MM.1S (cell line): ENCODE measurements around the gene RUNX1.

Experiments used
- DNase-seq: peaks from one replicate; pipeline ENCODE4 v3.0.0-alpha.2; 2015
- H2AFZ ChIP-seq: fragments of 300-600 bp; sonication (generic); 2 replicates; pipeline ENCODE4 v1.6.0; 2016; ENCODE audit warnings: antibody characterized with exemption, low read length
- H3F3A ChIP-seq: fragments of 300-600 bp; sonication (generic); 2 replicates; pipeline ENCODE4 v1.6.1; 2016; ENCODE audit warnings: mild to moderate bottlenecking, antibody characterized with exemption, low read length, moderate library complexity, mixed read lengths; ENCODE audit not compliant: insufficient read depth
- H3K27ac ChIP-seq: fragments of 300-600 bp; sonication (generic); 2 replicates; pipeline ENCODE4 v1.5.1; 2016; ENCODE audit warnings: mild to moderate bottlenecking, low read length
- H3K27me3 ChIP-seq: fragments of 300-600 bp; sonication (generic); replicated peaks from 2 replicates; pipeline ENCODE4 v1.6.0; 2016; ENCODE audit warnings: low read length; ENCODE audit not compliant: insufficient read depth
- H3K36me3 ChIP-seq: fragments of 300-600 bp; sonication (generic); replicated peaks from 2 replicates; pipeline ENCODE4 v1.6.1; 2016; ENCODE audit warnings: mild to moderate bottlenecking, low read length, mixed read lengths; ENCODE audit not compliant: insufficient read depth
- H3K4me1 ChIP-seq: fragments of 300-600 bp; sonication (generic); 2 replicates; pipeline ENCODE4 v1.6.1; 2016; ENCODE audit warnings: low read length, mixed read lengths
- H3K4me2 ChIP-seq: fragments of 300-600 bp; sonication (generic); 2 replicates; pipeline ENCODE4 v1.6.0; 2016; ENCODE audit warnings: low read depth, low read length
- H3K4me3 ChIP-seq: fragments of 300-600 bp; sonication (generic); 2 replicates; pipeline ENCODE4 v1.5.1; 2016; ENCODE audit warnings: low read length, mixed read lengths
- H3K79me2 ChIP-seq: fragments of 300-600 bp; sonication (generic); 2 replicates; pipeline ENCODE4 v1.6.1; 2016; ENCODE audit warnings: mixed run types, low read length, mixed read lengths
- H3K9ac ChIP-seq: fragments of 300-600 bp; sonication (generic); 2 replicates; pipeline ENCODE4 v1.6.1; 2016; ENCODE audit warnings: low read length, mixed read lengths
- H3K9me2 ChIP-seq: fragments of 300-600 bp; sonication (generic); replicated peaks from 2 replicates; pipeline ENCODE4 v1.6.1; 2016; ENCODE audit warnings: mild to moderate bottlenecking, low read length, mixed read lengths; ENCODE audit not compliant: insufficient read depth
- H3K9me3 ChIP-seq: fragments of 300-600 bp; sonication (generic); replicated peaks from 2 replicates; pipeline ENCODE4 v1.6.1; 2016; ENCODE audit warnings: mild to moderate bottlenecking, low read length, mixed read lengths; ENCODE audit not compliant: insufficient read depth
- H4K20me1 ChIP-seq: fragments of 300-600 bp; sonication (generic); 2 replicates; pipeline ENCODE4 v1.6.1; 2016; ENCODE audit warnings: mild to moderate bottlenecking, low read length, moderate library complexity, mixed read lengths; ENCODE audit not compliant: insufficient read depth
- EZH2 ChIP-seq: fragments of 300-600 bp; sonication (generic); optimal IDR thresholded peaks from 2 replicates; pipeline ENCODE3; 2017; ENCODE audit warnings: low read depth, mild to moderate bottlenecking, antibody characterized with exemption, low read length, mixed read lengths
- EZH2phosphoT487 ChIP-seq: fragments of 300-600 bp; sonication (generic); IDR thresholded peaks from 2 replicates; pipeline ENCODE4 v1.6.1; 2018; ENCODE audit warnings: antibody characterized with exemption, low read length
- TF ChIP-seq, protein P1 (sequence below): fragments of 300-600 bp; sonication (generic); IDR thresholded peaks from 2 replicates; pipeline ENCODE4 v1.5.1; 2016; ENCODE audit warnings: antibody characterized with exemption, low read length, mixed read lengths

The RUNX1 gene

DNA sequence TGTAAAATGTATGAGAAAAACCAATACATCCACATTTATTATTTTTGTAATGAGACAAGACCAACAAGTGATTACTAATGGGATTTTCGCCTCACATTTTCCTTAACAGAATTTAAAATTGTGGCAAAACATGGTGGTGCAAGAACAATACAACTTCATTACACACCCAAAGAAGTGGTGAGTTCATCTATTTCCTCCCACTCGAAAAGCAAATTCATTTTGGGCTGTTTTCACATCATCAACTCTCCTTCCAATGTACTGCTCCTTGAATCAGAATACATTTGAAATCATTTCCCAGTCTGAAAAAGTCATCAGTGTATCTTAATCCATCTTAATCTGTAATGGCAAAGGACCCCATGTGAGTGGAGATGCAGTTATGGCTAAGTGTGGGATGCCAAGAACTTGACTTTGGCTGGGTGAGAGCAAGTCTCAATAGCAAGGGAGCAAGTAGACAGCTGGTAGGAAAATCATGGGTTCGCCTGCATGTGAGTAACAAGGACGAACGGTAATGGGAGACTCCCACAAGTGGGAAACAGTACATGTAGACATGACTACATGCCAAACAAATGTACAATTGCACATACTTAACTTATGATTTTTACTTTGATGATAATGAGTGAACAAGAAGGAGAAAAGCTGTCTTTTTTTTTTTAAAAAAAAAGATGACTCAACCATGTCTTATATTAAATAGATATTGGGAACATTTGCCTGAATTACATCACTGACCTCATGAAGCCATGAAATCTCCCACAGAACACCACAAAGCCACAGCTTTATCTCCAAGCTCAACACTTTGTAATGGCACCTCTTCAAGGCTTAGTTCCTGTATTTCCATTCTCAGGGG is 46.0 kb downstream of the RUNX1 start:
- Histone ChIP-seq H3K4me1 (no peaks in the 10 kb centered on the region), H3K27ac (no peak overlapping the region), H3K4me2 (no peak overlapping the region), H3K9ac (no peak overlapping the region), H3K9me2 (no peaks in the 10 kb centered on the region), H2AFZ (no peak overlapping the region), H4K20me1 (no peaks in the 10 kb centered on the region), H3K27me3 (no peaks in the 10 kb centered on the region), H3K9me3 (no peaks in the 10 kb centered on the region), H3K79me2 (no peaks in the 10 kb centered on the region), H3K4me3 (no peak overlapping the region), H3K36me3 (no peaks in the 10 kb centered on the region), H3F3A (no peaks in the 10 kb centered on the region)
- no peak for DNase-seq
- no peak for TF ChIP-seq EZH2
- TF ChIP-seq EZH2phosphoT487 = no peak
- TF ChIP-seq, protein P1, sequence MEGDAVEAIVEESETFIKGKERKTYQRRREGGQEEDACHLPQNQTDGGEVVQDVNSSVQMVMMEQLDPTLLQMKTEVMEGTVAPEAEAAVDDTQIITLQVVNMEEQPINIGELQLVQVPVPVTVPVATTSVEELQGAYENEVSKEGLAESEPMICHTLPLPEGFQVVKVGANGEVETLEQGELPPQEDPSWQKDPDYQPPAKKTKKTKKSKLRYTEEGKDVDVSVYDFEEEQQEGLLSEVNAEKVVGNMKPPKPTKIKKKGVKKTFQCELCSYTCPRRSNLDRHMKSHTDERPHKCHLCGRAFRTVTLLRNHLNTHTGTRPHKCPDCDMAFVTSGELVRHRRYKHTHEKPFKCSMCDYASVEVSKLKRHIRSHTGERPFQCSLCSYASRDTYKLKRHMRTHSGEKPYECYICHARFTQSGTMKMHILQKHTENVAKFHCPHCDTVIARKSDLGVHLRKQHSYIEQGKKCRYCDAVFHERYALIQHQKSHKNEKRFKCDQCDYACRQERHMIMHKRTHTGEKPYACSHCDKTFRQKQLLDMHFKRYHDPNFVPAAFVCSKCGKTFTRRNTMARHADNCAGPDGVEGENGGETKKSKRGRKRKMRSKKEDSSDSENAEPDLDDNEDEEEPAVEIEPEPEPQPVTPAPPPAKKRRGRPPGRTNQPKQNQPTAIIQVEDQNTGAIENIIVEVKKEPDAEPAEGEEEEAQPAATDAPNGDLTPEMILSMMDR = no peak

DNA sequence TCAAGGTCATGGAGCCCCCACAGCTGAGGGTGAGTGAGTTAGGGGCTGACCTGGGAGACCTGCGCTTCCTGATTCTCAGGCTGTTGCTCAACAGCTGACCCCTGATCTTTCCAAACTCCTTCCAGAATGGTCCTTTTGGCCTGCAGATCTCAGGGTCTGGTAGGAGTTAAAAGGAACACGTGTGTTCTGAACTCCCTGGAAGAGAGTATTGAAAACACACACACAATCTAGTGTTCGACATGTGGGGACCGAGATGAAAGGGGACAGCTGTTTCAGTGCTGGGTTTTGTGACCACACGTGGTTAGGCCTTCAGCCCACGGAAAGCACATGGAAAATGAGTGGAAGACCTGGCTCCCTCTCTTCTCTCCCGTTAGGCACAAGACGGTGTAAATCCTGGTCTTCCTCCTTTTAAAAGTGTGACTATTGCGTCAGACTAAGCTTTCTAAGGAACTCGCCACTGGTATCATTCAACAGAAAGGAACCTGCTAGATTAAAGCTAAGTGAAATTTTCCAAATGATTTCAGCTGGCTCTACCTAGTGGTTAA is 49.6 kb downstream of the RUNX1 start:
- H3K9me2 ChIP-seq = no peaks in the 10 kb centered on the region
- H3K9ac ChIP-seq = no peak overlapping the region
- no peaks in the 10 kb centered on the region for H3K9me3 ChIP-seq
- H3K4me1 ChIP-seq = no peaks in the 10 kb centered on the region
- H3K4me2 ChIP-seq = no peak overlapping the region
- no peaks in the 10 kb centered on the region for H3K36me3 ChIP-seq
- H3K79me2 ChIP-seq = no peaks in the 10 kb centered on the region
- H4K20me1 ChIP-seq = no peaks in the 10 kb centered on the region
- H2AFZ ChIP-seq = no peak overlapping the region
- no peak for DNase-seq
- no peak overlapping the region for H3K27ac ChIP-seq
- TF ChIP-seq EZH2 (no peak), EZH2phosphoT487 (no peak)
- TF ChIP-seq, protein P1 = no peak
- no peak overlapping the region for H3K4me3 ChIP-seq
- no peaks in the 10 kb centered on the region for H3F3A ChIP-seq
- no peaks in the 10 kb centered on the region for H3K27me3 ChIP-seq

DNA sequence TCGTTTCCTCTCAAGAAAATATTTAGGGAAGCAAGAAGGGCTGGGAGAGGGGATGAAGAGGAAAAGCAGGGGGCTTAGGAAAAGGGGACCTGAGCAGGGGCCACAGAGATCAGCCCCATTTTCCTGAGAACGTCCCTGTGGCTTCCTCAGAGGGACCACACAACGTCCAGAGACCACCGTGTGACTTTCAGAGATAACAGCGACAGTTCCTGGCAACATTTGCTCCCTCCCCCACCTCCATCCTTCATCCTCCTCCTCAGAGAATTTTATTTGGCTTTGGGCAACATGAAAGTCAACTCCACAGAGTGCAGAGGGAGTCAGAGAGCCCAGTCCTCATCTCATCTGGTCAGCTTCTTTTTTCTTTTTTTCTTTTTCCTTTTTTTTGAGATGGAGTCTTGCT is 50.9 kb downstream of the RUNX1 start:
- TF ChIP-seq, protein P1 = no peak
- TF ChIP-seq EZH2phosphoT487 (no peak), EZH2 (no peak)
- H3K27me3 ChIP-seq = no peaks in the 10 kb centered on the region
- no peak overlapping the region for H3K27ac ChIP-seq
- no peaks in the 10 kb centered on the region for H3K36me3 ChIP-seq
- H4K20me1 ChIP-seq = no peaks in the 10 kb centered on the region
- no peak overlapping the region for H3K4me2 ChIP-seq
- H3K9me2 ChIP-seq = no peaks in the 10 kb centered on the region
- no peak overlapping the region for H2AFZ ChIP-seq
- no peaks in the 10 kb centered on the region for H3K4me1 ChIP-seq
- H3K9me3 ChIP-seq = no peaks in the 10 kb centered on the region
- no peaks in the 10 kb centered on the region for H3F3A ChIP-seq
- H3K79me2 ChIP-seq = no peaks in the 10 kb centered on the region
- no peak for DNase-seq
- no peak overlapping the region for H3K4me3 ChIP-seq
- H3K9ac ChIP-seq = no peak overlapping the region
